IPS-11a (cell line): Measurements from ENCODE around the gene DOCK9.

Experiments used
- H3K4me3 ChIP-seq: one replicate; pipeline ENCODE4 v1.5.1; 2013; ENCODE audit warnings: low read depth, low read length, control low read depth

The DOCK9 gene

GRCh38 chr13:98752467-98753290 is 225.2 kb downstream of the DOCK9 start, which contains the start of gene SLC15A1:
Gene SLC15A1, minus strand, starts transcription at chr13:98752672. Its CDS starts 74 bp downstream, at chr13:98752598.
- H3K4me3 ChIP-seq = peak within 1 kb of the TSS; percentile 41

- H3K4me3 ChIP-seq = peak overlapping the region; percentile 41
Measured at GRCh38 chr13:98751861-98752466, 225.9 kb downstream of the DOCK9 start.

DNA sequence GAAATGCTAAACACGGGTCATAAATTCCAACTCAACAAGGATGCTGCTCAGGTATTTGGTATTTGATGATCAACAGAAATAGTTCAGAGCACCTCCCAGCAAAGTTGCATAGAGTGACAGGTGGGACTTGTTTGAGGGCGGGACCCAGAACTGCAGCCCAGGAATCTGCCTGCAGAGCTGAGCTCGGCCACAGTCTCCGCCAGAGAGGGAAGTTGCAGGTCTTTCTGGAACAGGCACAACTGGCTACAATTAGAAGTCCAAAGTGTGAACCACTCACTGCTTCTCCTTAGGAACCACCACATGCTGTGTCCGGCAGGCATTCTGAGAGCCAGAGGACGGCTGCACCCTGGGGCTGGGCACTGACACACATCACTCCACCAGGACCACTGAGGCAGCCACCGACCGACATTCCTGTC is 226.5 kb downstream of the DOCK9 start:
- H3K4me3 ChIP-seq = no peak overlapping the region

DNA sequence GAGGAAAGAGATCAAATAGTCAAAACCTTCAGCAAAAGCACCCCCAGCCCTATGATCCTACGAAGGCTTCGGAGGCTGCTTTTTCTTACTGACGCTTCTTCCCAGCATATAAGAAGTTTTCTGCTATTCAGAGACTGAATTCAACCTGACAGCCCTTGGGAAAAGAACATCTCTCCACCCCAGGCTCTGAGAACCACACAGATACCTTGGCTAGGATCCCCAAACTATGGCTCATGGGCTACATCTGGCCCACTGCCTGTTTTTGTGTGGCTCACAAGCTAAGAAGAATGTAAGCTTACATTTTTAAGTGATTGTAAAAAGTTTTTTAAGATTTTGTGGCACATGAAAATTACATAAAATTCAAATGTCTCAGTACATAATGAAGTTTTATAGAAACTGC is 228.4 kb downstream of the DOCK9 start:
- no peak overlapping the region for H3K4me3 ChIP-seq

- no peak overlapping the region for H3K4me3 ChIP-seq
Measured at GRCh38 chr13:98746968-98747367, 230.9 kb downstream of the DOCK9 start.
